ENCODE measurements around the gene CEP57L1. TPM values are rescaled to one million over a fixed set of nuclear protein-coding genes. Genes with fewer than 3 reads are reported as not detected.
"Not testable (repeated sequence)": the region's sequence is repeated elsewhere in the genome, so short reads cannot be mapped to it uniquely, and the experiment has no call there.

Gene CEP57L1
- total RNA-seq, 1 donor from 2014 or later, result 13.2 TPM

DNA sequence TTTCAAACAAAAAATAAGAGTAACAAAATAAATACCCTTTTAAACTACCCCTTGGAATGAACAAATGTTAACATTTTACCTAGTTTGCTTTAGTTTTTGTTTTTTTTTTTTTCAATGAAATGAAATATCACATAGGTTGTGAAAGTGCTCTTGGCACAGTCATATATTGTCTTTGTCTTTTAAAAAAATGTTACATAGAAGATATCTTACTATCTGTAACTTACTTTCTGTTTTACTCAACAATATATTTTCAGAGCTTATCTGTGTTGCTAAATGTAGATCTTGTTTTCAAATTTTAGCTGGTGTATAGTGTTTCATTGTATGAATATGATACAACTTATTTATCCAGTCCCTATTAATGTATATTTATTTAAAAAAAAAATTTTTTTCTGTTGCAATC is 8.6 kb downstream of the CEP57L1 start:
- H3K9me3 Mint-ChIP-seq (ENCODE audit: unreplicated experiment), result no peaks in the 10 kb centered on the region
- no peaks in the 10 kb centered on the region for H3K27me3 Mint-ChIP-seq (ENCODE audit: unreplicated experiment)
- DNase-seq (ENCODE audit: extremely low spot score, unreplicated experiment), result no peak
- H3K4me1 Mint-ChIP-seq (ENCODE audit: unreplicated experiment), result peaks cover 3% of the 10 kb centered on the region
- TF ChIP-seq CTCF (IDR thresholded peaks at IDR 0.05), result no peak
- peaks cover 9% of the 10 kb centered on the region for H3K36me3 Mint-ChIP-seq (ENCODE audit: unreplicated experiment)
- no peak overlapping the region for H3K27ac Mint-ChIP-seq (ENCODE audit: unreplicated experiment)
- H3K4me3 Mint-ChIP-seq (ENCODE audit: unreplicated experiment), result no peak overlapping the region

DNA sequence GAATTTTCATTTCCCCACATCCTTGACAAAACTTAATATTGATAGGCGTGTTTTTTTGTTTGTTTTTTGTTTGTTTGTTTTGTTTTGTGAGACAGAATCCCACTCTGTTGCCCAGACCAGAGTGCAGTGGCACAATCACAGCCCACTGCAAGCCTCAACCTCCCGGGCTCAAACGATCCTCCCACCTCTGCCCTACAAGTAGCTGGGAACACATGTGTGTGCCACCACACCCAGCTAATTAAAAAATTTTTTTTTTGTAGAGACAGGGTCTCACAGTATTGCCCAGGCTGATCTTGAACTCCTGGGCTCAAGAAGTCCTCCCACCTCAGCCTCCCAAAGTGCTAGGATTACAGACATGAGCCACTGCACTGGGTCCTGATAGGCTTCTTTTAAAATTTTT is 9.2 kb downstream of the CEP57L1 start:
- Mint-ChIP-seq H3K36me3 (ENCODE audit: unreplicated experiment) (peaks cover 7% of the 10 kb centered on the region), H3K9me3 (ENCODE audit: unreplicated experiment) (no peaks in the 10 kb centered on the region), H3K27ac (ENCODE audit: unreplicated experiment) (no peak overlapping the region), H3K27me3 (ENCODE audit: unreplicated experiment) (no peaks in the 10 kb centered on the region), H3K4me3 (ENCODE audit: unreplicated experiment) (no peak overlapping the region), H3K4me1 (ENCODE audit: unreplicated experiment) (peaks cover 3% of the 10 kb centered on the region)
- DNase-seq (ENCODE audit: extremely low spot score, unreplicated experiment), result no peak
- no peak for TF ChIP-seq CTCF (IDR thresholded peaks at IDR 0.05)

DNA sequence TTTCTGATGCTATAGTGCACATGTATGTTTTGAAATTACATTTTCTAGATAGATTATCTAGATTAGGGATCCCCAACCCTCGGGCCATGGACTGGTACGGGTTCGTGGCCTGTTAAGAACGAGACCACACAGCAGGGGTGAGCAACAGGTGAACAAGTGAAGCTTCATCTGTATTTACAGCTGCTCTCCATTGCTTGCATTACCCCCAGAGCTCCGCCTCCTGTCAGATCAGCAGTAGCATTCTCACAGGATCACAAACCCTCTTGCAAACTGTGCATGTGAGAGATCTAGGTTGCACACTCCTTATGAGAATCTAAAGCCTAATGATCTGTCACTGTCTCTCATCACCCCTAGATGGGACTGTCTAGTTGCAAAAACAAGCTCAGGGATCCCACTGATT is 10.4 kb downstream of the CEP57L1 start:
- Mint-ChIP-seq H3K36me3 (ENCODE audit: unreplicated experiment) (peaks cover 15% of the 10 kb centered on the region), H3K9me3 (ENCODE audit: unreplicated experiment) (no peaks in the 10 kb centered on the region), H3K27ac (ENCODE audit: unreplicated experiment) (no peak overlapping the region), H3K4me1 (ENCODE audit: unreplicated experiment) (peaks cover 3% of the 10 kb centered on the region), H3K27me3 (ENCODE audit: unreplicated experiment) (no peaks in the 10 kb centered on the region), H3K4me3 (ENCODE audit: unreplicated experiment) (no peak overlapping the region)
- TF ChIP-seq CTCF (IDR thresholded peaks at IDR 0.05), result no peak
- DNase-seq (ENCODE audit: extremely low spot score, unreplicated experiment), result no peak

GRCh38 chr6:109109663-109110062 is 14.4 kb downstream of the CEP57L1 start:
- H3K36me3 Mint-ChIP-seq (ENCODE audit: unreplicated experiment), result peaks cover 10% of the 10 kb centered on the region
- H3K27ac Mint-ChIP-seq (ENCODE audit: unreplicated experiment); H3K4me1 Mint-ChIP-seq (ENCODE audit: unreplicated experiment); H3K27me3 Mint-ChIP-seq (ENCODE audit: unreplicated experiment); H3K9me3 Mint-ChIP-seq (ENCODE audit: unreplicated experiment); H3K4me3 Mint-ChIP-seq (ENCODE audit: unreplicated experiment); DNase-seq (ENCODE audit: extremely low spot score, unreplicated experiment): not testable (repeated sequence)

DNA sequence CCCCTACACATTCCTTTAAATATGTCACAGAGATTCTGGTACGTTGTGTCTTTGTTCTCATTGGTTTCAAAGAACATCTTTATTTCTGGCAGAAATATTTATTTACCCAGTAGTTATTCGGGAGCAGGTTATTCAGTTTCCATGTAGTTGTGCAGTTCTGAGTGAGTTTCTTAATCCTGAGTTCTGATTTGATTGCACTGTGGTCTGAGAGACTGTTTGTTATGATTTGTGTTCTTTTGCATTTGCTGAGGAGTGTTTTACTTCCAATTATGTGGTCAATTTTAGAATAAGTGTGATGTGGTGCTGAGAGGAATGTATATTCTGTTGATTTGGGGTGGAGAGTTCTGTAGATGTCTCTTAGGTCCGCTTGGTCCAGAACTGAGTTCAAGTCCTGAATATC is 17.4 kb downstream of the CEP57L1 start:
- H3K27me3 Mint-ChIP-seq (ENCODE audit: unreplicated experiment); H3K4me1 Mint-ChIP-seq (ENCODE audit: unreplicated experiment); DNase-seq (ENCODE audit: extremely low spot score, unreplicated experiment); H3K27ac Mint-ChIP-seq (ENCODE audit: unreplicated experiment); H3K9me3 Mint-ChIP-seq (ENCODE audit: unreplicated experiment); H3K4me3 Mint-ChIP-seq (ENCODE audit: unreplicated experiment): not testable (repeated sequence)
- peaks cover 10% of the 10 kb centered on the region for H3K36me3 Mint-ChIP-seq (ENCODE audit: unreplicated experiment)

DNA sequence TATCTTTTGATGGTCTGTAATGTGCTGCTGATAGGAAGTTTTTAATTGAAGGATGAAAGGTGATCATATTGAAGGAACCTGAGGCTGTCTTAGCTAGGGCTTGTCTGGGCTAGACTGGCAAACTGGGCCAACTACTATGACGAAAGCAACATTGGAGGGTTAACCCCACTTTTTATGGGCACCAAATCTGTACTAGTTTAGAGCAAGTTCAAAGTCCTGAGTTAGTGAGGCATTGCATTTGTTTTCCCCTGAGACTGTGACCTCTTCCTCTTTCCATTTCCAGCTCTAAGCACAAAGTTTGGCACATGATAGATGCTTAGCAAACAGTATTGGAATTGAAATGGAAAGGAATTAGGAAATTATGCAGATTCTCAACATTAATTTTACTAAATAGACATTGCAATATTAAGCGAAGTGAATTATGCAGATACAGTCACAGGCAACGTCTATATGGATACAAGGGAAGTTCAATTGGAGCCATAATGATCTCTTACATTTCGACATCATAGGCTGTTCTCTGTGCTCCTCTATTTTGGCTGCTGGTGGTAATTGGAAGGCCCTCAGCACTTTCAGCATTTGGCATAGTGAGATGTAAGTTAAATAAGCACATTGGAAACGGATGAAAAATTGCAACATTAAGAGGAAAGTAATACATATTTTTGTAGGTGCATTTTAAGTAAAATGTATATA is 22.2 kb downstream of the CEP57L1 start:
- Mint-ChIP-seq H3K27me3 (ENCODE audit: unreplicated experiment) (no peaks in the 10 kb centered on the region), H3K9me3 (ENCODE audit: unreplicated experiment) (no peaks in the 10 kb centered on the region), H3K36me3 (ENCODE audit: unreplicated experiment) (no peaks in the 10 kb centered on the region), H3K4me1 (ENCODE audit: unreplicated experiment) (peaks cover 24% of the 10 kb centered on the region), H3K4me3 (ENCODE audit: unreplicated experiment) (no peak overlapping the region), H3K27ac (ENCODE audit: unreplicated experiment) (no peak overlapping the region)
- TF ChIP-seq CTCF (IDR thresholded peaks at IDR 0.05), result no peak
- no peak for DNase-seq (ENCODE audit: extremely low spot score, unreplicated experiment)

Data from osteocyte (in vitro differentiated cells).